ENCODE measurements around the gene CCL28. TPM values are rescaled to one million over a fixed set of nuclear protein-coding genes. Genes with fewer than 3 reads are reported as not detected.
"Not testable (repeated sequence)": the region's sequence is repeated elsewhere in the genome, so short reads cannot be mapped to it uniquely, and the experiment has no call there.

The CCL28 gene
- total RNA-seq, 1 donor = 8.9 TPM

DNA sequence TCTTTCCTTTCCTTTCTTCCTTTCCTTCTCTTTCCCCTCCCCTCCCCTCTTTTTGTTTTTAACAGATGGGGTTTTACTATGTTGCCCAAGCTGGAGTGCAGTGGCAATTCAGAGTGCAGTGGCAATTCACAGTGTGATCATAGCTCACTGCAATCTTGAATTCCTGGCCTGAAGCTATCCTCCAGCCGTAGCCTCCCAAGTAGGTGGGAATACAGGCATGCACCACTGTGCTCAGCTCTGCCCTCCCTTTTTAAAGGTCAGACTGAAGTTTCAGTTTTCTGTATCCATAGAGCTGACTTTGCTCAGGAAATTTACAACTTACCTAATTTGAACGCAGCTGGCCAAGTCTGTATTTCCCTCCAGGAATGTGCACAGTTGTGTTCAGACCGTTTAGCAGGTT, 696 bp downstream of the CCL28 start:
- DNase-seq (ENCODE audit: low read depth in 2 of 3, low spot score in 2 of 3) = no peak

GRCh38 chr5:43410414-43410813, 1.8 kb downstream of the CCL28 start:
- no peak for DNase-seq (ENCODE audit: low read depth in 2 of 3, low spot score in 2 of 3)

- DNase-seq (ENCODE audit: low read depth in 2 of 3, low spot score in 2 of 3) = no peak
Measured at GRCh38 chr5:43409809-43410271, 2.4 kb downstream of the CCL28 start.

- DNase-seq (ENCODE audit: low read depth in 2 of 3, low spot score in 2 of 3) = not testable (repeated sequence)
Measured at GRCh38 chr5:43402524-43403066, 9.6 kb downstream of the CCL28 start.

DNA sequence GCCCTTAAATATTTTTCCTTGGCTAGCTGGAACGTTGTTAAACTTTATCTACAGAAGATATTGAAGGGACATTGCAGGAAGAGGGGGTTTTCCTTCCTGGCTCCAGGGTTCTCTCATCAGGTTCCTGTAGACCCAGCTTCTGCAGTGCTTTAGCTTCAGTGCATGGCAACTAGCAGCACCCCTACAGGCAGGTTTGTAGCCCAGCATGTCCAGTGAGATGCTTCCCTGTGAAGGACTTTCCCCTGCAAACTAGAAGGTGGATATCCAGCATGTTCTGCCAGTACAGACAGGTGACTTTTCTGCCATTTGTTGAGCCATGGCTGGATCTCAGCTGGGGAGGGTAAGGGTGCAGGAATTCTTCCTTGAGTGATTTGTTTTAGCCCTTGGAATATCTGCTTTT, 10.4 kb downstream of the CCL28 start:
- DNase-seq (ENCODE audit: low read depth in 2 of 3, low spot score in 2 of 3) = no peak

- DNase-seq (ENCODE audit: low read depth in 2 of 3, low spot score in 2 of 3) = no peak
Measured at GRCh38 chr5:43400082-43400481, 12.1 kb downstream of the CCL28 start.

- peak; percentile 41 to 73 (median 62) for DNase-seq (ENCODE audit: low read depth in 2 of 3, low spot score in 2 of 3)
Measured at GRCh38 chr5:43396762-43397304, 15.4 kb downstream of the CCL28 start.

DNA sequence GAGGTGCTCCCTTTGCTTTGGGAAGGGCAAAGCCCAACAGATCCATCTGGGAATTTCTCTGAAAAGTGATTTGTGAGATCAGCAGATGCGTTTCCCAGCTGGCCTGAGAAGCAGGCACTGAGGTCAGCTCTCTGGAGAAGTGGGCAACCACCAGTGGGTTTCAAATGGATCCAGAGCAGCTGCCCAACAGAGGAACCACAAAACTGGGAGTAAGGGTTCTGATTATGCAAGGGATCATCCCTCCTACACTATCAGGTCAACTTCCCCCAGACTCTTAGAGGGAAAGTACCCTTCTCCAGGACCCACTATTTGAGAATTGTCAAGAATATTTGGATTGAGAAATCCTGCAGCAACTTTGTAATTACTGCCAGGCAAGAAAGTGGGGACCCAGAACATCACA, 21.7 kb downstream of the CCL28 start:
- DNase-seq (ENCODE audit: low read depth in 2 of 3, low spot score in 2 of 3) = no peak

- peak; percentile 19 to 91 (median 86) for DNase-seq (ENCODE audit: low read depth in 2 of 3, low spot score in 2 of 3)
Measured at GRCh38 chr5:43389679-43390329, 22.4 kb downstream of the CCL28 start.

DNA sequence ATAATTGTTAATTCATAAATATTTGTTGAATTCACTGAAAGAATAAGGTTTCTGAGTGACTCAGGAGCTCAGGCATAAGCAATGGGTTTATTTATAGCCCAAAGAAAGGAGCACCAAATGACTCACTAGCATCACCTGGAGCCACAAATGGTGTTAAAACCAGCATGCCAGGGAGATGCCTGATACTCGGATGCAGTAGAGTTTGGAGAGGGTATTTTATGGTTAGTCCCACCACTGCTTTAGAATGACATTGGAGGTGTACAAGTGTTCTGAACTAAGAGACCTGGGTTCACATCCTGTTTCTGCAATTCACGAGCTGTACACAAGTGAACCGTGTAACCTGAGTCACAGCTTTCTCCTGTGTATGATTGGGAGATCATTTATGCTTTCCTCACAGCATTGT, 25.2 kb downstream of the CCL28 start:
- no peak for DNase-seq (ENCODE audit: low read depth in 2 of 3, low spot score in 2 of 3)

DNA sequence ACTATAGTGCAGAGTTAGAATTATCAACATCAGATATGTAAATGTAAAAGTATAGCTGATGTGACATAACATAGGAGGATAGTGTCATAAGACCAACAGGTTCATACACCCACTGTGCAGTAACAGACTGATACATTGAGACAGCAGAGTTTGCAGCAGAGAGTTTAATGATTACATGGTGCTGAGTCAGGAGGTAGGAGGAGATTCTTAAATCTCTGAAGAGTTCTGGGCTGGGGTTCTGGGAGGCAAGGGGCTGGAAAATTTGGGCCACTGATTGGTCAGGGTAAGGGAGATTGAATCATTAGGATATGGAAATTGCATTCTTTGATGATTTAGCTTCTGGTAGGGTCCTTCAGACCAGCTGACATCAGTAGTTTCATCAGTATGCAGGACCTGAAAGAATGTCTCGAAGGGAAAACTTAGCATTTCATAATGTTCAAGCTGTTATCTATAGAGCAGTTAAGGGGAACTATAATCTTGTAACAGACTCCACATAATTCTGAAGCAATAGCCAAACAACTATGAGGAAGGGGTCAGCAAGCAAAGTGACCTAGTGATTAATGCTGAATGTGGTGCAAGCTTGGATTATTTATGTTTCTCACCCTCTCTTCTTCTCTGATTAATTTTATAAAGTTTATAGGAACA, 35.6 kb downstream of the CCL28 start:
- DNase-seq (ENCODE audit: low read depth in 2 of 3, low spot score in 2 of 3) = no peak

- DNase-seq (ENCODE audit: low read depth in 2 of 3, low spot score in 2 of 3) = no peak
Measured at GRCh38 chr5:43371821-43372220, 40.4 kb downstream of the CCL28 start.

DNA sequence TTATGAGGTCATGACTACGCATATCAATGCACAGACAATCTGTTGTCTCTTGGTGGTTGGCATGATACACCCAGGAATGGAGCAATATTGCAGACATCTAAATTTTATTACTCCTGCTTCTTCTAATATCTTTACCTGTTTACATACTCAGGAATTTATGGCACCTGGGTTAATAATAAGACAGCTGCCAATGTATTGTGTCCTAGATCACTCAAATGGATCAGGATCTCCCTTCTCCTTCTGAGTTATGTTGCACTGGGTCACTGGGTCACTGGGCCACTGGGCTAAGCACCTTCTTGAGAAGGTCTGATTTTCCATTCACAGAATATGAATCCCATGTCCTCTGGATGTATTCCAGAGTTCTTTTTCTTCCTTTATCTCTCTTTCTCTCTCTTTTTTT, 41.8 kb downstream of the CCL28 start:
- DNase-seq (ENCODE audit: low read depth in 2 of 3, low spot score in 2 of 3) = no peak

DNA sequence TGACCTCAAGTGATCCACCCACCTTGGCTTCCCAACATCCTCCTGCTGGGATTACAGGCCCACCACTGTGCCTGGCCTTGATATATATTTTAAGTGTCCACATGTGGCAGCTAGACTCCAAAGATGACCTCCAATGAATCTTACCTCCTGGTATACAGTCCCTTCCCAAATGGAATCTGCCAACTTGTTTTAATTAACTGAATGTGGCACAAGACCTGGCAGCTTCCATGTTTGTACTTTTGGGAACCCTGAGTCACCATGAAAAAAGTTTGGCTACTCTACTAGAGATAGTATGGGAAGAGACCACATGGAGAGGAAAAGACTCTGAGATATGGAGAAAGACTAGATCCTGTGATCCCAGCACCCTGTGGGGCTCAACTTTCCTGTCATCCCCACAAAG, 42.5 kb downstream of the CCL28 start:
- DNase-seq (ENCODE audit: low read depth in 2 of 3, low spot score in 2 of 3) = no peak

DNA sequence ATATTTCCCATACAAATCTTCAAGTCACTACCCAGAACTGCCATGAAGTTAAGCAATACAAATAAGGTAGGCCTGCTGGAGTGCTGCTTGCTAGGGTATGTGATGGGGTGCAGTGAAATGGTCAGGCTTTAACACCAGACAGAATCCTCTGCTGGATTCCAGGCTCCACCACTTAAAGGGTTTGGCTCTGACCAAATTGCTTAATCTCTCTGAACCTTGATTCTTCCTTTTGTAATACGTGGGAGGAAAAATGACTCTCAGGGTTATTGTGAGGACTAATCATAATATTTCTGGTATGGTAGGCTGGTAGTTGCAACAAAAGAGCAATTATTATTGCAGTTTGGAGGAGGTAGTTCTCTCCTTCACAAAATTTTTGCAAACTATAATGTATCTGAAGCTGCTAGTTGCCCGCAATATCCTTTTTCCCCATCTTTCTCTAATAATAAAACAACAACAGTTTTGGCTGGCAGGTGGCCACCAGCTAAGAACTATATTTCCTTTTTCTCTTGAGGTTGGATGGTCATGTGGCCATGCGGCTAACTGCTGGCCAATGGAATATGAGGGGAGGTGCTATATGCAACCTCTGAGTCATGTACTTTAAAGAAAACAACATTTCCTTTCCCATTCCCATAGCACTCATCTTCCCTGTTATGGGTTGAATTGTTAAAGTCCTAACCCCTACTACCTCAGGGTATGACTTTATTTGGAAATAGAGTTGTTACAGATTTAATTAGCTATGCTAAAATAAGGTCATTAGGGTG, 44.1 kb downstream of the CCL28 start:
- no peak for DNase-seq (ENCODE audit: low read depth in 2 of 3, low spot score in 2 of 3)

GRCh38 chr5:43367453-43367852, 44.7 kb downstream of the CCL28 start:
- DNase-seq (ENCODE audit: low read depth in 2 of 3, low spot score in 2 of 3) = no peak

DNA sequence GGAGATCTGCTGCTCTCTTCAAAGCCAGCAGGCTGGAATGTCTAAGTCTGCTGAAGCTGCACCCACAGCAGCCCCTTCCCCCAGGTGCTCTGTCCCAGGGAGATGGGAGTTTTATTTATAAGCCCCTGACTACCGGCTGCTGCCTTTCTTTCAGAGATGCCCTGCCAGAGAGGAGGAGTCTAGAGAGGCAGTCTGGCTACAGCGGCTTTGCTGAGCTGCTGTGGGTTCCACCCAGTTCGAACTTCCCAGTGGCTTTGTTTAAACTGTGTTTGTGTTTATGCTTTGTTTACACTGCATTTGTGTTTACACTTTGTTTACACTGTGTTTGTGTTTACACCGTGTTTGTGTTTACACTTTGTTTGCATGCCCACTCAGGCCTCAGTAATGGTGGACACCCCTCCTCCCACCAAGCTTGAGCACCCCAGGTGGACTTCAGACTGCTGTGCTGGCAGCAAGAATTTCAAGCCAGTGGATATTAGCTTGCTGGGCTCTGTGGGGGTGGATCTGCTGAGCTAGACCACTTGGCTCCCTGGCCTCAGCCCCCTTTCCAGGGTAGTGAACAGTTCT, 45.4 kb downstream of the CCL28 start:
- DNase-seq (ENCODE audit: low read depth in 2 of 3, low spot score in 2 of 3) = not testable (repeated sequence)

GRCh38 chr5:43365155-43365554, 47.0 kb downstream of the CCL28 start:
- DNase-seq (ENCODE audit: low read depth in 2 of 3, low spot score in 2 of 3) = not testable (repeated sequence)

DNA sequence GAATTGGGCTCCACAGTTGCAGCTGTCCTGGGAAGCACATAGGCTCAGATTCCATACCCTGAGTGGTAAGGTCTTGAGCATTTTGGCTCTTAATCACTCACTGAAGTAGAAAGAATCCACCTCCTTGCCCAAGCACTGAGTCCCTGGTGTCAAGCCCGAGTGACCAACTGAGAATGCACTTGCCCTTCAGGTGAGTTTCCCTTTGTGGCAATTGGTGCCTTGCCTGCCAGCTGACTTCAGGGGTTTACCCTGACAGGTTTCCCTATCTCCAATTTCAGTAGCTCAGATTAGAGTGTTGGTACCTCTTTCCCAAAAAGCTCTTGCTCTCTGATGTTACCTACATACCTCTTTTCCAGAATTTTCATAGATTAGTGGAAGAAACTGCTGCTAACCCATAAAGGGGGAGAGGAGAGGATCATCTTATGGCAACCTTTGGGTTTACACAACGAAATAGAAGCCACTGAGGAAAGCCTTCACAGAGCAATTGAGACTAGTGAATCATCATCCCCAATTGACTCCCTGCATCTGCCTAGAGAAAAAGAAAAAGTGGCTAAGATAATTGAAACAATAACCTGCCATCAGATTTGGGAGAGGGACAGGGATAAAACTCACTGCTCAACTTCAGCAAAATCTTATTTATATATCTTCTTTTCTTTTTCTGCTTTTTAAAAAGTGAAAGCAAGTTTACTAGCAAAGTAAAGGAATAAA, 48.6 kb downstream of the CCL28 start:
- DNase-seq (ENCODE audit: low read depth in 2 of 3, low spot score in 2 of 3) = no peak

GRCh38 chr5:43362725-43363435, 49.3 kb downstream of the CCL28 start:
- DNase-seq (ENCODE audit: low read depth in 2 of 3, low spot score in 2 of 3) = no peak
